H1 (cell line): Measurements from ENCODE around the gene RTF2. TPM values are rescaled to one million over a fixed set of nuclear protein-coding genes. Genes with fewer than 3 reads are reported as not detected.

Experiments used
- CTCF ChIA-PET: fragments of 300-600 bp; sonication (Branson Sonifier 250); formaldehyde crosslinking; loops from one replicate; lab custom pipeline; 2021; ENCODE audit not compliant: partially characterized antibody; lab: Charles Lee
- POLR2A ChIA-PET: fragments of 300-600 bp; sonication (Branson Sonifier 250); formaldehyde crosslinking; loops from one replicate; lab custom pipeline; 2021; ENCODE audit warnings: inconsistent platforms; ENCODE audit not compliant: partially characterized antibody; lab: Charles Lee
- DNase-seq, 2 experiments: peaks; one replicate each; pipeline versions ENCODE4 v3.0.0 to v3.0.0-alpha.2; 2010 to 2022; ENCODE audit warnings: low spot score in 2 of 2, low read depth in 1 of 2, mixed read lengths in 1 of 2
- FAIRE-seq: peaks from 2 replicates; lab custom pipeline; 2011; peaks lifted over from hg19 to GRCh38; lab: Jason Lieb, UNC
- H2AFZ ChIP-seq: 2 replicates; pipeline ENCODE4 v1.8.1; 2012; ENCODE audit warnings: low read length, inconsistent platforms
- H2AK5ac ChIP-seq: 2 replicates; pipeline ENCODE4 v1.6.1; 2013; ENCODE audit warnings: low read depth, low read length
- H2BK120ac ChIP-seq: replicated peaks from 2 replicates; pipeline ENCODE3; 2013; ENCODE audit warnings: low read depth, low read length, inconsistent platforms
- H2BK12ac ChIP-seq: 2 replicates; pipeline ENCODE4 v1.6.1; 2013; ENCODE audit warnings: low read depth, low read length
- H2BK15ac ChIP-seq: 2 replicates; pipeline ENCODE4 v1.6.1; 2013; ENCODE audit warnings: low read length
- H2BK20ac ChIP-seq: 2 replicates; pipeline ENCODE4 v1.6.1; 2013; ENCODE audit warnings: low read length
- H2BK5ac ChIP-seq: 2 replicates; pipeline ENCODE4 v1.6.1; 2013; ENCODE audit warnings: low read depth, low read length
- H3K14ac ChIP-seq: 2 replicates; pipeline ENCODE4 v1.6.1; 2013; ENCODE audit warnings: inconsistent platforms; ENCODE audit not compliant: insufficient read length
- H3K18ac ChIP-seq: 2 replicates; pipeline ENCODE4 v1.6.1; 2013; ENCODE audit warnings: low read length; ENCODE audit errors: extremely low read depth
- H3K23ac ChIP-seq: 2 replicates; pipeline ENCODE4 v1.6.1; 2013; ENCODE audit warnings: inconsistent platforms; ENCODE audit not compliant: insufficient read length
- H3K23me2 ChIP-seq: 2 replicates; pipeline ENCODE4 v1.6.1; 2013; ENCODE audit warnings: low read depth, low read length
- H3K27ac ChIP-seq: 2 replicates; pipeline ENCODE4 v1.6.1; 2011; ENCODE audit warnings: low read depth, low read length, inconsistent platforms
- H3K27me3 ChIP-seq, 4 experiments: replicated peaks in 1 of 4; 1 replicate in 1 of 4; 2 replicates in 3 of 4; pipeline versions ENCODE4 v1.6.1 to v1.8.1; 2011 to 2013; ENCODE audit warnings: low read length in 3 of 4, mild to moderate bottlenecking in 3 of 4, inconsistent platforms in 2 of 4, mixed read lengths in 2 of 4, moderate library complexity in 1 of 4; ENCODE audit not compliant: control insufficient read depth in 3 of 4, insufficient read depth in 3 of 4; ENCODE audit errors: extremely low read depth in 1 of 4
- H3K36me3 ChIP-seq, 4 experiments: 2 replicates each; pipeline versions ENCODE4 v1.6.1 to v1.8.1; 2011 to 2013; ENCODE audit warnings: mild to moderate bottlenecking in 4 of 4, low read length in 3 of 4, moderate library complexity in 2 of 4, control low read depth in 1 of 4, inconsistent platforms in 1 of 4; ENCODE audit not compliant: insufficient read depth in 4 of 4, control insufficient read depth in 2 of 4
- H3K4ac ChIP-seq: replicated peaks from 2 replicates; pipeline ENCODE3; 2013; ENCODE audit warnings: low read length, low read depth, mixed read lengths, inconsistent platforms; ENCODE audit not compliant: insufficient read length
- H3K4me1 ChIP-seq, 4 experiments: replicated peaks in 1 of 4; 1 replicate in 1 of 4; 2 replicates in 3 of 4; pipeline versions ENCODE4 v1.6.1 to v1.8.1; 2011 to 2013; ENCODE audit warnings: low read length in 3 of 4, inconsistent platforms in 2 of 4, mixed read lengths in 1 of 4; ENCODE audit not compliant: insufficient read depth in 4 of 4, control insufficient read depth in 3 of 4
- H3K4me2 ChIP-seq, 2 experiments: 2 replicates each; pipeline versions ENCODE4 v1.6.1 to v1.8.1; 2011 to 2013; ENCODE audit warnings: low read depth in 2 of 2, low read length in 2 of 2, control low read depth in 1 of 2, inconsistent platforms in 1 of 2, mild to moderate bottlenecking in 1 of 2; ENCODE audit not compliant: insufficient read depth in 1 of 2
- H3K4me3 ChIP-seq, 4 experiments: fragments of 200-600, 300-600 bp in 1 of 4; sonication (generic), shearing (Covaris generic), sonication (Bioruptor Twin) in 1 of 4; 2 replicates each; pipeline versions ENCODE4 v1.5.1 to v1.8.1; 2011 to 2016; ENCODE audit warnings: low read length in 4 of 4, low read depth in 3 of 4, control low read depth in 2 of 4, inconsistent platforms in 2 of 4, mild to moderate bottlenecking in 2 of 4, mixed read lengths in 1 of 4, moderate library complexity in 1 of 4; ENCODE audit not compliant: insufficient read depth in 2 of 4; ENCODE audit errors: extremely low read depth in 1 of 4
- H3K56ac ChIP-seq: replicated peaks from 2 replicates; pipeline ENCODE3; 2013; ENCODE audit warnings: low read depth, mild to moderate bottlenecking, mixed read lengths, low read length, inconsistent platforms; ENCODE audit not compliant: insufficient read length
- H3K79me1 ChIP-seq: 2 replicates; pipeline ENCODE4 v1.6.1; 2013; ENCODE audit warnings: low read depth, low read length, control low read depth
- H3K79me2 ChIP-seq, 2 experiments: 2 replicates each; pipeline versions ENCODE4 v1.6.1 to v1.8.1; 2012 to 2013; ENCODE audit warnings: low read length in 2 of 2, mild to moderate bottlenecking in 2 of 2, inconsistent platforms in 1 of 2; ENCODE audit not compliant: insufficient read depth in 2 of 2, control insufficient read depth in 1 of 2
- H3K9ac ChIP-seq, 4 experiments: replicated peaks in 1 of 4; 1 replicate in 1 of 4; 2 replicates in 3 of 4; pipeline versions ENCODE4 v1.6.1 to v1.8.1; 2011 to 2013; ENCODE audit warnings: low read depth in 3 of 4, low read length in 3 of 4, control low read depth in 2 of 4, mild to moderate bottlenecking in 2 of 4, moderate library complexity in 2 of 4, inconsistent platforms in 1 of 4; ENCODE audit errors: extremely low read depth in 1 of 4
- H3K9me3 ChIP-seq, 2 experiments: 2 replicates each; pipeline versions ENCODE4 v1.6.1 to v1.8.1; 2012 to 2013; ENCODE audit warnings: mild to moderate bottlenecking in 2 of 2, moderate library complexity in 2 of 2, control low read depth in 1 of 2, inconsistent platforms in 1 of 2, low read depth in 1 of 2, low read length in 1 of 2, mixed read lengths in 1 of 2; ENCODE audit not compliant: insufficient read depth in 2 of 2
- H4K20me1 ChIP-seq, 2 experiments: replicated peaks in 1 of 2; 2 replicates each; pipeline versions ENCODE3 to v1.8.1; 2011 to 2013; ENCODE audit warnings: inconsistent platforms in 2 of 2, low read length in 2 of 2, mild to moderate bottlenecking in 1 of 2; ENCODE audit not compliant: insufficient read depth in 2 of 2, control insufficient read depth in 1 of 2
- H4K5ac ChIP-seq: 2 replicates; pipeline ENCODE4 v1.6.1; 2013; ENCODE audit warnings: low read length, low read depth, mixed read lengths, inconsistent platforms; ENCODE audit not compliant: insufficient read length
- H4K8ac ChIP-seq: 2 replicates; pipeline ENCODE4 v1.8.0; 2013; ENCODE audit warnings: mild to moderate bottlenecking, moderate library complexity, low read length, inconsistent platforms; ENCODE audit not compliant: insufficient read depth; ENCODE audit errors: extremely low read depth
- H4K91ac ChIP-seq: replicated peaks from 2 replicates; pipeline ENCODE3; 2013; ENCODE audit warnings: low read length, mixed read lengths, inconsistent platforms; ENCODE audit not compliant: insufficient read length
- BACH1 ChIP-seq: IDR thresholded peaks from 2 replicates; pipeline ENCODE4 v1.6.1; 2012; ENCODE audit warnings: low read length, improper control_type of control experiment
- BRCA1 ChIP-seq: IDR thresholded peaks from 2 replicates; pipeline ENCODE4 v1.6.1; 2012; ENCODE audit warnings: low read depth, low read length, improper control_type of control experiment
- CBX5 ChIP-seq: fragments of 300-800, 300-1000 bp; sonication (generic); IDR thresholded peaks from 2 replicates; pipeline ENCODE4 v1.7.1; 2016; ENCODE audit warnings: antibody characterized with exemption, low read length, low read depth
- CEBPB ChIP-seq: IDR thresholded peaks from 2 replicates; pipeline ENCODE4 v1.6.1; 2012; ENCODE audit warnings: low read depth, low read length
- CHD2 ChIP-seq: IDR thresholded peaks from 2 replicates; pipeline ENCODE4 v1.6.1; 2012; ENCODE audit warnings: low read length, improper control_type of control experiment
- CTBP2 ChIP-seq: IDR thresholded peaks from 2 replicates; pipeline ENCODE4 v1.7.0; 2011; ENCODE audit warnings: borderline replicate concordance, mild to moderate bottlenecking, moderate library complexity, mixed read lengths, low read length; ENCODE audit not compliant: insufficient read depth, insufficient read length
- HDAC2 ChIP-seq, 2 experiments: fragments of 300-600 bp in 1 of 2; sonication (generic) in 1 of 2; IDR thresholded peaks; 2 replicates each; pipeline ENCODE4 v1.6.1; 2011 to 2012; ENCODE audit warnings: low read depth in 2 of 2, low read length in 2 of 2, mild to moderate bottlenecking in 2 of 2, moderate library complexity in 2 of 2, borderline replicate concordance in 1 of 2, inconsistent platforms in 1 of 2
- KDM1A ChIP-seq: fragments of 200-600, 300-600 bp; sonication (generic); IDR thresholded peaks from 2 replicates; pipeline ENCODE4 v1.7.1; 2016; ENCODE audit warnings: mild to moderate bottlenecking, low read length, borderline replicate concordance
- RAD21 ChIP-seq, 2 experiments: IDR thresholded peaks in 1 of 2; conservative IDR thresholded peaks in 1 of 2; 2 replicates each; pipeline ENCODE4 v1.6.1; 2011; ENCODE audit warnings: low read depth in 2 of 2, low read length in 2 of 2, improper control_type of control experiment in 1 of 2, inconsistent platforms in 1 of 2, mild to moderate bottlenecking in 1 of 2, moderate library complexity in 1 of 2
- RXRA ChIP-seq: IDR thresholded peaks from 2 replicates; pipeline ENCODE4 v1.6.1; 2011; ENCODE audit warnings: low read depth, mild to moderate bottlenecking, low read length, moderate library complexity; ENCODE audit not compliant: insufficient read depth
- SAP30 ChIP-seq: fragments of 300-600 bp; sonication (generic); IDR thresholded peaks from 2 replicates; pipeline ENCODE4 v1.7.1; 2012; ENCODE audit warnings: low read length, moderate library complexity, mild to moderate bottlenecking, inconsistent platforms; ENCODE audit not compliant: insufficient read depth, insufficient replicate concordance
- SP2 ChIP-seq: IDR thresholded peaks from 2 replicates; pipeline ENCODE4 v1.6.1; 2012; ENCODE audit warnings: mild to moderate bottlenecking, low read length, inconsistent platforms
- SRF ChIP-seq: IDR thresholded peaks from 2 replicates; pipeline ENCODE4 v1.6.1; 2011; ENCODE audit warnings: mild to moderate bottlenecking, low read depth, low read length, moderate library complexity
- ZNF274 ChIP-seq: IDR thresholded peaks from 2 replicates; pipeline ENCODE4 v1.7.0; 2012; ENCODE audit warnings: low read length, borderline replicate concordance; ENCODE audit errors: extremely low read depth
- polyA plus RNA-seq, 7 experiments: library from polyadenylated mRNA; depleted of rRNA in 3 of 7; stranded (reverse) in 5 of 7; unstranded in 2 of 7; fragments of >200 nt in 5 of 7; fragments of 200-250 nt in 2 of 7; gene quantifications; 1 replicate in 5 of 7; 2 replicates in 1 of 7; 4 replicates in 1 of 7; pipeline versions ENCODE4 v1.2.1 to v1.2.3, GENCODE V29; 2011 to 2013; ENCODE audit warnings: missing spikeins in 2 of 7, mixed read lengths in 2 of 7
- total RNA-seq: library from RNA; stranded (reverse); fragmentation: NEBNext Ultra II Directional; extraction: Animal tissue kit (Norgen Biotek cat#: 25700); gene quantifications from 2 replicates; pipeline ENCODE4 v1.2.1, GENCODE V29; 2021

The RTF2 gene
- total and polyA plus RNA-seq, 2 of the 8 experiments (the other 6 are each of a cell fraction or from before 2014, with no cell fraction given): 33.9 to 51.2 TPM

DNA sequence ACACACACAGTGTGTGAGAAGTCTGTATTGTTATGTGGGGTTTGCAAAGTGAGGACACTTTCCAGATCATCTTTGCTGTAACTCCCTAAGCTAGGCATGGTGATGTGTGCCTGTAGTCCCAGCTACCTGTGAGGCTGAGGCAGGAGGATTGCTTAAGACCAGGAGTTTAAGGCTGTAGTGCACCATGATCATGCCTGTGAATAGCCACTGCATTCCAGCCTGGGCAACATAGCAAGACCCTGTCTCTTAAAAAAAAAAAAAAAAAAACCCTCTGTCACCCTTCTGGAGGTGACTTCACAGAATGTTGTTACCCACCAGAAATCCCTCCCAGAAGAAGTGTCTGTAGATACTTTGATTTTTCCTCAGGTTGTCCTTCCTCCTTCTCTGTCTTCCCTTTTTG lies 41.5 kb upstream of the RTF2 start:
- Histone ChIP-seq H3K18ac (no peak overlapping the region), H4K8ac (no peak overlapping the region), H3K9ac (no peak overlapping the region), H3K27me3 (peaks cover 0 to 1% (median 0%) of the 10 kb centered on the region in 4 experiments; a peak in 2 of 7 replicates), H3K23me2 (no peaks in the 10 kb centered on the region), H3K23ac (no peak overlapping the region), H2AFZ (no peak overlapping the region), H3K56ac (no peak overlapping the region), H3K4me2 (no peak overlapping the region), H3K79me2 (no peaks in the 10 kb centered on the region), H2BK5ac (no peak overlapping the region), H2BK120ac (no peak overlapping the region), H3K36me3 (no peaks in the 10 kb centered on the region), H3K9me3 (no peaks in the 10 kb centered on the region), H2BK12ac (no peak overlapping the region), H3K4me3 (no peak overlapping the region), H3K79me1 (no peaks in the 10 kb centered on the region), H2BK20ac (no peak overlapping the region), H2BK15ac (no peak overlapping the region), H4K91ac (no peak overlapping the region), H3K14ac (no peak overlapping the region), H3K4ac (no peak overlapping the region), H2AK5ac (no peak overlapping the region), H4K5ac (no peak overlapping the region), H3K27ac (no peak overlapping the region), H4K20me1 (peaks cover 0 to 1% of the 10 kb centered on the region in 2 experiments), H3K4me1 (peaks cover 0 to 4% (median 1%) of the 10 kb centered on the region in 4 experiments; a peak in 4 of 7 replicates)
- FAIRE-seq (no peak), DNase-seq (no peak)
- POLR2A ChIA-PET: no interaction called here
- CTCF ChIA-PET: interaction anchor here (2.0 to 2.2 kb wide), 2 partner anchors 18 to 124 kb away, joined by 4 to 6 read pairs; no protein-coding TSS in a partner anchor
- TF ChIP-seq CEBPB: no peak
- TF ChIP-seq CHD2: no peak
- TF ChIP-seq RXRA: no peak
- no peak for TF ChIP-seq CBX5
- no peak for TF ChIP-seq SAP30
- TF ChIP-seq BACH1: no peak
- no peak for TF ChIP-seq HDAC2 (IDR thresholded peaks at IDR 0.05; ENCODE audit: borderline replicate concordance in 1 of 2, low read depth in 2 of 2, low read length in 2 of 2)
- no peak for TF ChIP-seq KDM1A
- no peak for TF ChIP-seq ZNF274
- TF ChIP-seq RAD21 (IDR thresholded peaks at IDR 0.05 in 1 of 2, conservative IDR thresholded peaks at IDR 0.05 in 1 of 2; ENCODE audit: low read depth in 2 of 2, low read length in 2 of 2): no peak
- TF ChIP-seq SRF: no peak
- TF ChIP-seq BRCA1: no peak
- no peak for TF ChIP-seq CTBP2
- no peak for TF ChIP-seq SP2
